Panc1 (cell line): ENCODE results near the gene NPR1.

ENCODE experiments used
- CTCF ChIP-seq: fragments of 450-650 bp; IDR thresholded peaks from 2 replicates; pipeline ENCODE4 v1.5.1; 2017; ENCODE audit warnings: mild to moderate bottlenecking
- POLR2AphosphoS5 ChIP-seq: IDR thresholded peaks from 2 replicates; pipeline ENCODE4 v1.6.1; 2012; ENCODE audit warnings: mild to moderate bottlenecking, low read depth, low read length, moderate library complexity
- REST ChIP-seq, 2 experiments: IDR thresholded peaks; 2 replicates each; pipeline ENCODE4 v1.6.1; 2011 to 2012; ENCODE audit warnings: low read depth in 2 of 2, control low read depth in 1 of 2, low read length in 1 of 2, mild to moderate bottlenecking in 1 of 2, moderate library complexity in 1 of 2; ENCODE audit not compliant: insufficient read depth in 1 of 2
- SIN3A ChIP-seq: IDR thresholded peaks from 2 replicates; pipeline ENCODE4 v1.6.1; 2012; ENCODE audit warnings: low read depth, mild to moderate bottlenecking, low read length, moderate library complexity, borderline replicate concordance; ENCODE audit not compliant: insufficient read depth

- TF ChIP-seq CTCF (no peak), SIN3A (no peak), POLR2AphosphoS5 (no peak), REST (IDR thresholded peaks at IDR 0.05; ENCODE audit: insufficient read depth in 1 of 2, low read depth in 2 of 2, low read length in 1 of 2) (no peak)
Observed at GRCh38 chr1:153646672-153647345, 31.7 kb upstream of the NPR1 start.
